Parathyroid adenoma (tissue), 2 donors: ENCODE results near the gene ARFRP1.

Experiments used
- H2AFZ ChIP-seq: fragments of 300-600 bp; sonication (generic); one replicate; pipeline ENCODE4 v1.7.0; 2017; ENCODE audit warnings: antibody characterized with exemption, mild to moderate bottlenecking
- H3K27ac ChIP-seq: fragments of 300-600 bp; sonication (generic); one replicate; pipeline ENCODE4 v1.7.0; 2017
- H3K27me3 ChIP-seq: fragments of 300-600 bp; sonication (generic); one replicate; pipeline ENCODE4 v1.7.0; 2017; ENCODE audit warnings: low read length; ENCODE audit not compliant: control insufficient read depth, insufficient read depth
- H3K36me3 ChIP-seq: fragments of 300-600 bp; sonication (generic); one replicate; pipeline ENCODE4 v1.7.0; 2017; ENCODE audit warnings: low read length; ENCODE audit not compliant: control insufficient read depth, insufficient read depth
- H3K4me1 ChIP-seq: fragments of 300-600 bp; sonication (generic); one replicate; pipeline ENCODE4 v1.7.0; 2017; ENCODE audit warnings: control low read depth
- H3K4me2 ChIP-seq: fragments of 300-600 bp; sonication (generic); one replicate; pipeline ENCODE4 v1.7.0; 2017; ENCODE audit warnings: low read length
- H3K4me3 ChIP-seq: fragments of 300-600 bp; sonication (generic); one replicate; pipeline ENCODE4 v1.7.0; 2017; ENCODE audit warnings: low read depth, low read length
- H3K79me2 ChIP-seq: fragments of 300-600 bp; sonication (generic); one replicate; pipeline ENCODE4 v1.7.0; 2017; ENCODE audit warnings: control low read depth
- H3K9ac ChIP-seq: fragments of 300-600 bp; sonication (generic); one replicate; pipeline ENCODE4 v1.7.0; 2017; ENCODE audit warnings: mild to moderate bottlenecking
- H3K9me3 ChIP-seq: fragments of 300-600 bp; sonication (generic); one replicate; pipeline ENCODE4 v1.7.0; 2017; ENCODE audit warnings: low read length; ENCODE audit not compliant: control insufficient read depth
- CTCF ChIP-seq: fragments of 300-600 bp; sonication (generic); IDR thresholded peaks from one replicate; pipeline ENCODE4 v1.7.0; 2017; ENCODE audit warnings: antibody characterized with exemption, mild to moderate bottlenecking
- donor health status: primary hyperparathyroidism.

The ARFRP1 gene

DNA sequence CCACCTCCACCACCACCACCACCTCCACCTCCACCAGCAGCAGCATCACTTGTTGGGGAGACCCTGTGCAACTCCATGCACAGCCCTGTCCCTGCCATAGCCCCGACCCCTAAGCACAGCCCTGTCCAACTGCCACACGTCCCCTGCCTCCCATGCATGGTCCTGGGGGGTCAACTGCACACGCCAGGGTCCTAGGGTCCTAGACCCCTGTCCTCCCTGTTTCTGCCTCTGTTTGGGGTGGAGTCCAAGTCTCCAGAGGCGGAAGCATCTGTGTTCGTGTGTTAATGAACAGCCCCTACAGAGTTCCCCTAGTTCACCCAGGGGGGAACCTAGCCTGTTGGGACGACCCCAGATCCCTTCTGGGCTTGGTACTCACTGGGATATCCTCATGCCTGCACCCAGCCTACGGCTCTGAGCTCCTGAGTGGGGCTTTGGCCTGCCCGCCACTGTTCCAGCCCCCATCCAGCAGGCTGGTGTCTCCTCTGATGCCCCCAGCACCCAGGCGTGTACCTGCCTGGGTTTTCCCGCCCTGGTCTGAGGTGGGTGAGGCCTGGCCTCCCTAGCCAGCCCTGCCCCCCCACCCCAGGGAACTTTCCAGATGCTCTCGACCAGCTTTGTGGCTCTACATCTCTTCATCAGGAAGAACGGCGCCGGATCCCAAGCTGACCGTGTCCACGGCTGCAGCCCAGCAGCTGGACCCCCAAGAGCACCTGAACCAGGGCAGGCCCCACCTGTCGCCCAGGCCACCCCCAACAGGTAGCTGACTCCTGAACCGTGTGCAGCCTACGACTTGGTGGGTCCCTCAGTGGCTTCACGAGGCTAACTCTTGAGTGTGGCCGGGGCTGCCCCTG, 13.8 kb downstream of the ARFRP1 start:
- Histone ChIP-seq H2AFZ (no peak overlapping the region), H3K9me3 (no peaks in the 10 kb centered on the region), H3K4me2 (no peak overlapping the region), H3K4me1 (no peaks in the 10 kb centered on the region), H3K36me3 (no peaks in the 10 kb centered on the region), H3K79me2 (peaks cover 9% of the 10 kb centered on the region), H3K27me3 (no peaks in the 10 kb centered on the region), H3K9ac (no peak overlapping the region), H3K4me3 (no peak overlapping the region), H3K27ac (no peak overlapping the region)
- no peak for TF ChIP-seq CTCF

DNA sequence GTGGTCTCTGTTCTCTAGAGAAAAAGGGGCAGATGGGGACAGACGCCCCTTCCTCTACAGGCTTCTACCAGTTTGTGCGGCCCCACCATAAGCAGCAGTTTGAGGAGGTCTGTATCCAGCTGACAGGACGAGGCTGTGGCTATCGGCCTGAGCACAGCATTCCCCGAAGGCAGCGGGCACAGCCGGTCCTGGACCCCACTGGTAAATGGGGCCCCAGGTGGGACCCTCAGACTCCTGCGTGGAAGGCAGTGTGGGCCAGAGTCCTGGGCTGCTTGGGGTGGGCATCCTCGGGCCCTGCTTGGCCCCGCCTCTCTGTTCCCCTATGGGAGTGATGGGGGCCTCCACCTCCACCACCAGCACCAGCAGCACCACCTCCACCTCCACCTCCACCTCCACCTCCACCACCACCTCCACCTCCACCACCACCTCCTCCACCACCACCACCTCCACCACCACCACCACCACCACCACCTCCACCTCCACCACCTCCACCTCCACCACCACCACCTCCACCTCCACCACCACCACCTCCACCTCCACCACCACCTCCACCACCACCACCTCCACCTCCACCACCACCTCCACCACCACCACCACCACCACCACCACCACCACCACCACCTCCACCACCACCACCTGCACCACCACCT, 14.6 kb downstream of the ARFRP1 start:
- Histone ChIP-seq H3K79me2 (peaks cover 4% of the 10 kb centered on the region), H3K9ac (no peak overlapping the region), H3K4me1 (no peaks in the 10 kb centered on the region), H3K4me2 (no peak overlapping the region), H3K27me3 (no peaks in the 10 kb centered on the region), H3K27ac (no peak overlapping the region), H2AFZ (no peak overlapping the region), H3K9me3 (no peaks in the 10 kb centered on the region), H3K36me3 (no peaks in the 10 kb centered on the region), H3K4me3 (no peak overlapping the region)
- no peak for TF ChIP-seq CTCF

- no peaks in the 10 kb centered on the region for H3K36me3 ChIP-seq
- H3K4me1 ChIP-seq = no peaks in the 10 kb centered on the region
- peaks cover 4% of the 10 kb centered on the region for H3K79me2 ChIP-seq
- no peak overlapping the region for H3K4me2 ChIP-seq
- TF ChIP-seq CTCF = no peak
- H3K27me3 ChIP-seq = no peaks in the 10 kb centered on the region
- H2AFZ ChIP-seq = no peak overlapping the region
- H3K9me3 ChIP-seq = no peaks in the 10 kb centered on the region
- no peak overlapping the region for H3K4me3 ChIP-seq
- H3K9ac ChIP-seq = no peak overlapping the region
- no peak overlapping the region for H3K27ac ChIP-seq
Measured at GRCh38 chr20:63692436-63693082, 15.2 kb downstream of the ARFRP1 start.

- Histone ChIP-seq H3K27me3 (no peaks in the 10 kb centered on the region), H3K4me2 (no peak overlapping the region), H3K4me1 (no peaks in the 10 kb centered on the region), H2AFZ (no peak overlapping the region), H3K4me3 (no peak overlapping the region), H3K79me2 (peaks cover 3% of the 10 kb centered on the region), H3K36me3 (no peaks in the 10 kb centered on the region), H3K9ac (no peak overlapping the region), H3K27ac (no peak overlapping the region), H3K9me3 (no peaks in the 10 kb centered on the region)
- no peak for TF ChIP-seq CTCF
Measured at GRCh38 chr20:63691711-63692435, 15.9 kb downstream of the ARFRP1 start.
